Thoracic aorta (tissue), 2 donors: ENCODE measurements around the gene CPEB1. TPM values are rescaled to one million over a fixed set of nuclear protein-coding genes. Genes with fewer than 3 reads are reported as not detected.

Experiments used
- ATAC-seq: fragments of 150-250 bp; one replicate; pipeline ENCODE4 v1.8.0; 2017; ENCODE audit warnings: low read depth; ENCODE audit not compliant: insufficient number of reproducible peaks, low FRiP score
- DNase-seq: peaks from one replicate; pipeline ENCODE4 v3.0.0-alpha.2; 2020; ENCODE audit warnings: low spot score
- H3K27ac ChIP-seq, 2 donors: fragments of 200-600 bp; sonication (generic); 1 replicate in 1 of 2; 2 replicates in 1 of 2; pipeline ENCODE4 v1.5.1; 2016; ENCODE audit warnings: mild to moderate bottlenecking in 2 of 2, moderate library complexity in 2 of 2
- H3K27me3 ChIP-seq: fragments of 200-600 bp; sonication (generic); replicated peaks from 2 replicates; pipeline ENCODE4 v1.6.0; 2016; ENCODE audit warnings: mild to moderate bottlenecking; ENCODE audit not compliant: insufficient read depth
- H3K36me3 ChIP-seq: fragments of 200-600 bp; sonication (generic); one replicate; pipeline ENCODE4 v1.5.1; 2016
- H3K4me1 ChIP-seq, 2 donors: fragments of 200-600 bp; sonication (generic); 1 replicate in 1 of 2; 2 replicates in 1 of 2; pipeline versions ENCODE4 v1.5.1 to v1.6.0; 2016; ENCODE audit warnings: low read depth in 2 of 2, mild to moderate bottlenecking in 1 of 2; ENCODE audit not compliant: control insufficient read depth in 1 of 2
- H3K4me3 ChIP-seq: fragments of 200-600 bp; sonication (generic); 2 replicates; pipeline ENCODE4 v1.5.1; 2016; ENCODE audit warnings: mild to moderate bottlenecking
- H3K9me3 ChIP-seq: fragments of 200-600 bp; sonication (generic); 2 replicates; pipeline ENCODE4 v1.5.1; 2016
- total RNA-seq, 2 donors: library from RNA; depleted of rRNA; stranded (reverse); fragments of >200 nt; gene quantifications; one replicate each; pipeline versions ENCODE4 v1.1.0 to v1.2.3, GENCODE V29; 2016
- TF ChIP-seq, protein P1 (sequence below): fragments of 200-600 bp; sonication (generic); IDR thresholded peaks from one replicate; pipeline ENCODE4 v1.5.1; 2019; ENCODE audit warnings: antibody characterized with exemption

Gene CPEB1
- total RNA-seq, 2 donors from 2014 or later = 2.0 to 2.8 TPM

GRCh38 chr15:82613747-82614146 is 33.4 kb downstream of the CPEB1 start:
- no peaks in the 10 kb centered on the region for H3K9me3 ChIP-seq
- no peak overlapping the region for H3K4me3 ChIP-seq
- H3K27me3 ChIP-seq = no peaks in the 10 kb centered on the region
- no peaks in the 10 kb centered on the region for H3K4me1 ChIP-seq
- no peaks in the 10 kb centered on the region for H3K36me3 ChIP-seq
- TF ChIP-seq, protein P1, sequence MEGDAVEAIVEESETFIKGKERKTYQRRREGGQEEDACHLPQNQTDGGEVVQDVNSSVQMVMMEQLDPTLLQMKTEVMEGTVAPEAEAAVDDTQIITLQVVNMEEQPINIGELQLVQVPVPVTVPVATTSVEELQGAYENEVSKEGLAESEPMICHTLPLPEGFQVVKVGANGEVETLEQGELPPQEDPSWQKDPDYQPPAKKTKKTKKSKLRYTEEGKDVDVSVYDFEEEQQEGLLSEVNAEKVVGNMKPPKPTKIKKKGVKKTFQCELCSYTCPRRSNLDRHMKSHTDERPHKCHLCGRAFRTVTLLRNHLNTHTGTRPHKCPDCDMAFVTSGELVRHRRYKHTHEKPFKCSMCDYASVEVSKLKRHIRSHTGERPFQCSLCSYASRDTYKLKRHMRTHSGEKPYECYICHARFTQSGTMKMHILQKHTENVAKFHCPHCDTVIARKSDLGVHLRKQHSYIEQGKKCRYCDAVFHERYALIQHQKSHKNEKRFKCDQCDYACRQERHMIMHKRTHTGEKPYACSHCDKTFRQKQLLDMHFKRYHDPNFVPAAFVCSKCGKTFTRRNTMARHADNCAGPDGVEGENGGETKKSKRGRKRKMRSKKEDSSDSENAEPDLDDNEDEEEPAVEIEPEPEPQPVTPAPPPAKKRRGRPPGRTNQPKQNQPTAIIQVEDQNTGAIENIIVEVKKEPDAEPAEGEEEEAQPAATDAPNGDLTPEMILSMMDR = no peak
- ATAC-seq = no peak
- no peak for DNase-seq
- H3K27ac ChIP-seq = no peak overlapping the region

DNA sequence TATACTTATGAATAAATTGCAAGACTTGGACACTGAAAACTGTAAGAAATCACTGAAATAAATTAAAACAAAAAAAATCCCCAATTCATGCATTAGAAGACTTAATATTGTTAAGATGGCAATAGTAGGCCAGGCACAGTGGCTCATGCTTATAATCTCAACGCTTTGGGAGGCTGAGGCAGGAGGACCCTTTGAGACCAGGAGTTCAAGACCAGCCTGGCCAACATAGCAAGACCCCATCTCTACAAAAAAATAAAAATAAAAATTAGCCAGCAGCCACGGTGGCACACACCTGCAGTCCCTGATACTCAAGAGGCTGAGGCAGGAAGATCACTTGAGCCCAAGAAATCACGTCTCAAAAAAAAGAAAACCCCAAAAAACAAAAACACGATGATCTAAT is 35.8 kb downstream of the CPEB1 start:
- no peaks in the 10 kb centered on the region for H3K27me3 ChIP-seq
- H3K4me3 ChIP-seq = no peak overlapping the region
- H3K36me3 ChIP-seq = no peaks in the 10 kb centered on the region
- ATAC-seq (no peak), DNase-seq (no peak)
- no peaks in the 10 kb centered on the region for H3K4me1 ChIP-seq
- no peaks in the 10 kb centered on the region for H3K9me3 ChIP-seq
- TF ChIP-seq, protein P1 = no peak
- H3K27ac ChIP-seq = no peak overlapping the region

DNA sequence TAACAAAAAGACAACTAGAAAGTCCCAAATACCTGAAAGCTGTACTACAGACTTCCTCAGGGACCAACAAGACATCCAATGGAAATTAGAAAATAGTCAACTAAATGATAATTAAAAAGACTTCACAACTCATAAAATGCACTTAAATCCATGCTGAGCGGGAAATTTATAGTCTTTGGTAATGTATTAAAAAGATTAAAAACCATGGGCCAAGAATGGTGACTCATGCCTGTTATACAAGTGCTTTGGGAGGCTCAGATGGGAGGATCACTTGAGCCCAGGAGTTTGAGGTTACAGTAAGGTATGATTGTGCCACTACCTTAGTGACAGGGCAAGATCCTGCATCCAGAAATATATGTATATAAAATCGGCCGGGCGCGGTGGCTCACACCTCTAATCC is 45.0 kb downstream of the CPEB1 start:
- Histone ChIP-seq H3K27me3 (no peaks in the 10 kb centered on the region), H3K36me3 (no peaks in the 10 kb centered on the region), H3K27ac (no peak overlapping the region), H3K9me3 (no peaks in the 10 kb centered on the region), H3K4me1 (no peaks in the 10 kb centered on the region), H3K4me3 (no peak overlapping the region)
- TF ChIP-seq, protein P1 = no peak
- ATAC-seq (no peak), DNase-seq (no peak)

- Histone ChIP-seq H3K9me3 (no peaks in the 10 kb centered on the region), H3K4me3 (no peak overlapping the region), H3K36me3 (no peaks in the 10 kb centered on the region), H3K4me1 (no peaks in the 10 kb centered on the region), H3K27me3 (no peaks in the 10 kb centered on the region), H3K27ac (no peak overlapping the region)
- TF ChIP-seq, protein P1 = no peak
- ATAC-seq (no peak), DNase-seq (no peak)
Measured at GRCh38 chr15:82599862-82600261, 47.3 kb downstream of the CPEB1 start.

DNA sequence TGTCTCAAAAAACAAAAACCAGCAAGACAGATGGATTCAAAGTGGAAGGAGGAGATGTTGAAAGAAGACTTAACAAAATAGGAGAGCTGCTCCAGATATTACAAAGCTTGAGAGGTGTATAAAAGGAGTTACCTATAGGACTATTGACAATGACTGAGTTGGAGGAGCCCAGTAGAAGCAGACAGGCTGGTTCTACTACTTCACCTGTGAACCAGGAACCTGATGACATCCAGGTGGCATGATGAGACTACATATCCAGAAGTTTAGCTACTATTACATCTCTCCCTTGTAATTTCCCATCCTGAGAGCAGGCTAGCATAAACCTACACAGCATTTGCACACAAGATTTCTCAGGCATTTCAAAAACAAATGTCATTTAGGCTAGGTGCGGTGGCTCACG is 49.3 kb downstream of the CPEB1 start:
- H3K4me3 ChIP-seq = no peak overlapping the region
- no peaks in the 10 kb centered on the region for H3K9me3 ChIP-seq
- no peak overlapping the region for H3K27ac ChIP-seq
- DNase-seq = no peak
- H3K4me1 ChIP-seq = no peaks in the 10 kb centered on the region
- H3K27me3 ChIP-seq = no peaks in the 10 kb centered on the region
- TF ChIP-seq, protein P1 = no peak
- no peaks in the 10 kb centered on the region for H3K36me3 ChIP-seq
- no peak for ATAC-seq
